GM12891 (cell line): ENCODE data around the gene UNC45A.

Experiments used
- POLR2A ChIP-seq: IDR thresholded peaks from 2 replicates; pipeline ENCODE4 v1.6.1; 2011; ENCODE audit warnings: low read depth, low read length, control low read depth
- POLR2AphosphoS5 ChIP-seq: IDR thresholded peaks from 2 replicates; pipeline ENCODE4 v1.6.1; 2011; ENCODE audit warnings: low read depth, low read length, control low read depth
- POU2F2 ChIP-seq: IDR thresholded peaks from 2 replicates; pipeline ENCODE4 v1.6.1; 2011; ENCODE audit warnings: low read depth, mild to moderate bottlenecking, control low read depth, low read length, moderate library complexity
- SPI1 ChIP-seq: IDR thresholded peaks from 2 replicates; pipeline ENCODE4 v1.6.1; 2011; ENCODE audit warnings: low read depth, low read length, control low read depth
- TAF1 ChIP-seq: IDR thresholded peaks from 2 replicates; pipeline ENCODE4 v1.6.1; 2011; ENCODE audit warnings: low read depth, low read length, control low read depth

GRCh38 chr15:90953947-90954711 is 19.0 kb downstream of the UNC45A start:
- TF ChIP-seq POLR2A (no peak), POLR2AphosphoS5 (no peak), SPI1 (no peak), TAF1 (no peak), POU2F2 (no peak)
